AG04450 (cell line): ENCODE measurements around the gene SSB. TPM values are rescaled to one million over a fixed set of nuclear protein-coding genes. Genes with fewer than 3 reads are reported as not detected.

ENCODE experiments used
- CTCF ChIA-PET: fragments of 300-600, 350-600 bp; formaldehyde crosslinking; extraction: SDS; loops from one replicate; lab custom pipeline; 2022; ENCODE audit warnings: antibody characterized with exemption, inconsistent platforms; lab: Charles Lee
- POLR2A ChIA-PET: fragments of 350-600 bp; formaldehyde crosslinking; extraction: SDS; loops from one replicate; lab custom pipeline; 2021; ENCODE audit warnings: antibody characterized with exemption, inconsistent platforms; lab: Yijun Ruan, JAX
- DNase-seq: peaks from one replicate; pipeline ENCODE4 v3.0.0-alpha.2; 2011; ENCODE audit warnings: low read depth, low spot score
- H3K27ac ChIP-seq: one replicate; pipeline ENCODE4 v1.5.1; 2012; ENCODE audit warnings: low read depth, low read length, control low read depth
- H3K27me3 ChIP-seq: one replicate; pipeline ENCODE4 v1.6.0; 2012; ENCODE audit warnings: low read length; ENCODE audit not compliant: control insufficient read depth, insufficient read depth
- H3K4me3 ChIP-seq: 2 replicates; pipeline ENCODE4 v1.5.1; 2011; ENCODE audit warnings: mild to moderate bottlenecking, low read depth, low read length, control low read depth
- H3K9me3 ChIP-seq: 2 replicates; pipeline ENCODE4 v1.5.1; 2012; ENCODE audit warnings: low read length; ENCODE audit not compliant: control insufficient read depth, insufficient read depth
- CTCF ChIP-seq: IDR thresholded peaks from 2 replicates; pipeline ENCODE4 v1.5.1; 2011; ENCODE audit warnings: low read depth, low read length, control low read depth, inconsistent platforms
- polyA plus RNA-seq: library from polyadenylated mRNA; depleted of rRNA; stranded (reverse); fragments of >200 nt; gene quantifications from 2 replicates; pipeline ENCODE4 v1.2.3, GENCODE V29; 2011

Gene SSB
- polyA plus RNA-seq, 1 experiment = 161 TPM

GRCh38 chr2:169761970-169762292 is 36.7 kb upstream of the SSB start:
- Histone ChIP-seq H3K9me3 (no peaks in the 10 kb centered on the region), H3K27me3 (no peaks in the 10 kb centered on the region), H3K4me3 (no peak overlapping the region), H3K27ac (no peak overlapping the region)
- DNase-seq = no peak
- ChIA-PET POLR2A (no interaction called here), CTCF (no interaction called here)
- no peak for TF ChIP-seq CTCF

GRCh38 chr2:169765523-169765922 is 33.1 kb upstream of the SSB start:
- DNase-seq = peak; percentile 56
- TF ChIP-seq CTCF = no peak
- CTCF ChIA-PET = interaction anchor here (1.2 kb wide), 1 partner anchor 314 kb away, joined by 8 read pairs; no protein-coding TSS in a partner anchor
- POLR2A ChIA-PET = no interaction called here
- peaks cover 8% of the 10 kb centered on the region; the same call in 1 of the 2 replicates for H3K9me3 ChIP-seq
- H3K27ac ChIP-seq = no peak overlapping the region
- no peak overlapping the region for H3K4me3 ChIP-seq
- peaks cover 12% of the 10 kb centered on the region for H3K27me3 ChIP-seq

- CTCF ChIA-PET = interaction anchor here (0.6 to 5.0 kb wide), 3 partner anchors 9 to 803 kb away, joined by 3 to 20 read pairs (median 4); no protein-coding TSS in a partner anchor
- peaks cover 12% of the 10 kb centered on the region for H3K27me3 ChIP-seq
- DNase-seq = no peak
- TF ChIP-seq CTCF = peak; percentile 73
- peaks cover 8% of the 10 kb centered on the region; the same call in 1 of the 2 replicates for H3K9me3 ChIP-seq
- POLR2A ChIA-PET = no interaction called here
- no peak overlapping the region for H3K4me3 ChIP-seq
- no peak overlapping the region for H3K27ac ChIP-seq
Measured at GRCh38 chr2:169767243-169767888, 31.3 kb upstream of the SSB start.

DNA sequence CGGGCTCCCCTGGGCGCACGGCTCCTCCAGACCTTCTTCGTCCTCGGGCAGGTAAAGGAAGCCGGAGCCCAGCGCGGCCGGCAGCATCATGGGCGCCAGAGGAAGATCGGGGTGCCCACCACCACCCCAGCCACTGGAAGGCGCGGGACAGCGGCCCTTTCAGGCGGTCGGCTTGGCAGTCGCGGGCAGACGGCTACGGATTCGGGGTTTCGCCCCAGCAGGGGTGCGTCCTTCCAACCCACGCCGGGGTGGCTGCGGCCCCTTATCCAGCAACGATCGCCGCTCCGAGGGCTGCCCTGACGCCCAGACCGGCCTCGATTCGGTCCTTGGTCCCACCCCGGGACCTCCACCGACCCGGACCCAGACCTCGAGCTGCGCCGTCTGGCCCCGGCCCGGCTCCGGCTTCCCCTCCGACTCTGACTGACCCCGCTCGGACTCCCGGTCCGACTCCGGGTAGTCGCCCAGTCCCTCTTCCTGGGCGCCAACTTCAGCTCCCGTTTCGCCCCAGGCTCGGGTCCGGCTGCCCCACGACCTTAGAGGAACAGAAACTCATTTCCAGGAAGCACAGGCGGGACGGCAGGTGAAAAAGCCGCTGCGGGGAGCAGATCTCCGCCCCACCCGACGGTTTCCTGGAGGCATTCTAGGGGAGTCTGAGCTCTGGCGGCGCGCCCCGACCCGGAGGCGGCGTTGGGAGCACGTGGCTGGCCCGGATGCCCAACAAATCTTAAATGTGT is 30.2 kb upstream of the SSB start:
- no peak for DNase-seq
- peaks cover 8% of the 10 kb centered on the region; the same call in 1 of the 2 replicates for H3K9me3 ChIP-seq
- H3K27me3 ChIP-seq = peaks cover 12% of the 10 kb centered on the region
- no peak for TF ChIP-seq CTCF
- ChIA-PET POLR2A (no interaction called here), CTCF (interaction anchor here (0.6 to 5.0 kb wide), 3 partner anchors 8 to 802 kb away, joined by 3 to 20 read pairs (median 4); no protein-coding TSS in a partner anchor)
- no peak overlapping the region for H3K27ac ChIP-seq
- peak overlapping the region; percentile 34 for H3K4me3 ChIP-seq

DNA sequence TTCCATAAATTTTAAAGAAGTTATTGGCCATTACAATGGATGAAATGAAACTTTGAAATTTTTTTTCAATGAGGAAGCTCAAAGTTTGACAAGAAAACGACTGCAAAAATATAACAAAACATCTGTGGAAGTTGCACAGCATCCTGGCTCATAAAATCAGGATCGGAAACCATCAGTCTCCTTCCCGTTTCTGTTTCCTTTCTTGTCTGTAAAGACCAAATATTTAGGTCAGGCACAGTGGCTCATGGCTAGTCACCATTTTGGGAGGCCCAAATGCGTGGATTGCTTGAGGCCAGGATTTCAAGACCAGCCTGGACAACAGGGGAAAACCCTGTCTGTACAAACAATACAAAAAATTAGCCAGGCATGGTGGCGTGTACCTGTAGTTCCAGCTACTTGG is 27.6 kb upstream of the SSB start:
- POLR2A ChIA-PET = interaction anchor here (0.6 kb wide), 1 partner anchor 319 kb away, joined by 4 read pairs; no protein-coding TSS in a partner anchor

More for the DNA sequence above, 27.6 kb upstream of the SSB start:
- peaks cover 12% of the 10 kb centered on the region for H3K27me3 ChIP-seq
- H3K4me3 ChIP-seq = no peak overlapping the region
- CTCF ChIA-PET = interaction anchor here (0.7 to 5.0 kb wide), 3 partner anchors 31 to 319 kb away, joined by 8 to 20 read pairs (median 10); no protein-coding TSS in a partner anchor
- no peak overlapping the region for H3K27ac ChIP-seq
- DNase-seq = no peak
- no peak for TF ChIP-seq CTCF
- H3K9me3 ChIP-seq = peaks cover 8% of the 10 kb centered on the region; the same call in 1 of the 2 replicates
